IMR-90 (cell line): Measurements from ENCODE around the gene MMP23B. TPM values are rescaled to one million over a fixed set of nuclear protein-coding genes. Genes with fewer than 3 reads are reported as not detected.

Experiments used
- ATAC-seq: fragments of 200-7000 bp; cut with Tn5 transposase; 2 replicates; pipeline ENCODE4 v1.9.1; 2020; ENCODE audit warnings: low read depth, mild to moderate bottlenecking, moderate library complexity
- BruUV-seq: library from RNA; stranded (reverse); fragments of 400-500 nt; replicated peaks from 2 replicates; lab custom pipeline; 2021; lab: Mats Ljungman, UMichigan
- CTCF ChIA-PET: fragments of 300-600 bp; formaldehyde crosslinking; extraction: SDS; loops from one replicate; lab custom pipeline; 2021; ENCODE audit warnings: antibody characterized with exemption; lab: Yijun Ruan, JAX
- POLR2A ChIA-PET: fragments of 300-600 bp; sonication (Branson Sonifier 250); formaldehyde crosslinking; loops from one replicate; lab custom pipeline; 2022; ENCODE audit warnings: antibody characterized with exemption; ENCODE audit not compliant: unreplicated experiment; lab: Charles Lee
- DNase-seq: peaks from one replicate; pipeline ENCODE4 v3.0.0; 2013
- H2AFZ ChIP-seq: replicated peaks from 2 replicates; pipeline ENCODE3; 2013; ENCODE audit warnings: low read length, mild to moderate bottlenecking; ENCODE audit not compliant: poor library complexity
- H2AK5ac ChIP-seq: 2 replicates; pipeline ENCODE4 v1.6.1; 2013; ENCODE audit warnings: low read depth, low read length, inconsistent platforms
- H2AK9ac ChIP-seq: replicated peaks from 2 replicates; pipeline ENCODE3; 2013; ENCODE audit warnings: mild to moderate bottlenecking, low read depth, low read length, moderate library complexity; ENCODE audit not compliant: poor library complexity
- H2BK120ac ChIP-seq: 2 replicates; pipeline ENCODE4 v1.6.1; 2013; ENCODE audit warnings: low read depth, low read length, inconsistent platforms
- H2BK15ac ChIP-seq: 3 replicates; pipeline ENCODE4 v1.6.1; 2013; ENCODE audit warnings: low read depth, low read length, inconsistent platforms
- H2BK20ac ChIP-seq: 2 replicates; pipeline ENCODE4 v1.6.1; 2013; ENCODE audit warnings: low read depth, mild to moderate bottlenecking, inconsistent platforms, low read length, moderate library complexity
- H2BK5ac ChIP-seq: 2 replicates; pipeline ENCODE4 v1.6.1; 2013; ENCODE audit warnings: mild to moderate bottlenecking, low read depth, low read length, inconsistent platforms; ENCODE audit not compliant: poor library complexity, severe bottlenecking
- H3K14ac ChIP-seq: replicated peaks from 2 replicates; pipeline ENCODE4 v1.6.1; 2013; ENCODE audit warnings: low read depth, low read length, inconsistent platforms
- H3K18ac ChIP-seq: 2 replicates; pipeline ENCODE4 v1.6.1; 2013; ENCODE audit warnings: low read depth, low read length, control low read depth
- H3K23ac ChIP-seq: 2 replicates; pipeline ENCODE4 v1.6.1; 2013; ENCODE audit warnings: low read depth, low read length, inconsistent platforms
- H3K27ac ChIP-seq: 2 replicates; pipeline ENCODE4 v1.5.1; 2013; ENCODE audit warnings: mild to moderate bottlenecking, control low read depth, low read length; ENCODE audit not compliant: insufficient read depth
- H3K27me3 ChIP-seq: 2 replicates; pipeline ENCODE4 v1.6.1; 2013; ENCODE audit warnings: low read length; ENCODE audit not compliant: control insufficient read depth, insufficient read depth
- H3K36me3 ChIP-seq: 2 replicates; pipeline ENCODE4 v1.6.1; 2013; ENCODE audit warnings: low read length, mixed read lengths; ENCODE audit not compliant: control insufficient read depth, insufficient read depth
- H3K4ac ChIP-seq: 2 replicates; pipeline ENCODE4 v1.6.1; 2013; ENCODE audit warnings: low read depth, low read length, inconsistent platforms
- H3K4me1 ChIP-seq: 2 replicates; pipeline ENCODE4 v1.6.1; 2013; ENCODE audit warnings: low read length, mixed read lengths; ENCODE audit not compliant: control insufficient read depth, insufficient read depth
- H3K4me2 ChIP-seq: 2 replicates; pipeline ENCODE4 v1.6.1; 2013; ENCODE audit warnings: low read depth, mild to moderate bottlenecking, control low read depth, low read length, moderate library complexity
- H3K4me3 ChIP-seq: 2 replicates; pipeline ENCODE4 v1.5.1; 2013; ENCODE audit warnings: low read depth, mild to moderate bottlenecking, control low read depth, low read length, moderate library complexity; ENCODE audit not compliant: insufficient read depth
- H3K56ac ChIP-seq: 2 replicates; pipeline ENCODE4 v1.6.1; 2013; ENCODE audit warnings: low read length, inconsistent platforms; ENCODE audit not compliant: insufficient read depth; ENCODE audit errors: extremely low read depth
- H3K79me1 ChIP-seq, 2 experiments: 2 replicates each; pipeline ENCODE4 v1.6.1; 2013; ENCODE audit warnings: low read length in 2 of 2, inconsistent platforms in 1 of 2, low read depth in 1 of 2
- H3K9ac ChIP-seq: 2 replicates; pipeline ENCODE4 v1.6.1; 2013; ENCODE audit warnings: low read depth, low read length, control low read depth
- H3K9me1 ChIP-seq: 2 replicates; pipeline ENCODE4 v1.6.1; 2013; ENCODE audit warnings: low read length, inconsistent platforms; ENCODE audit not compliant: insufficient read depth
- H3K9me3 ChIP-seq: 2 replicates; pipeline ENCODE4 v1.6.1; 2013; ENCODE audit warnings: low read length; ENCODE audit not compliant: control insufficient read depth, insufficient read depth
- H4K20me1 ChIP-seq: 2 replicates; pipeline ENCODE4 v1.6.1; 2013; ENCODE audit warnings: low read length, inconsistent platforms; ENCODE audit not compliant: insufficient read depth
- H4K5ac ChIP-seq: 2 replicates; pipeline ENCODE4 v1.6.1; 2013; ENCODE audit warnings: mild to moderate bottlenecking, low read depth, low read length, control low read depth
- H4K8ac ChIP-seq, 2 experiments: 2 replicates each; pipeline ENCODE4 v1.6.1; 2013; ENCODE audit warnings: low read depth in 2 of 2, low read length in 2 of 2, control low read depth in 1 of 2, inconsistent platforms in 1 of 2
- H4K91ac ChIP-seq: 2 replicates; pipeline ENCODE4 v1.6.1; 2013; ENCODE audit warnings: low read depth, low read length, inconsistent platforms; ENCODE audit not compliant: insufficient read depth
- BHLHE40 ChIP-seq: fragments of 150-350 bp; IDR thresholded peaks from 2 replicates; pipeline ENCODE4 v1.6.1; 2016; ENCODE audit warnings: mild to moderate bottlenecking, low read depth, low read length
- CEBPB ChIP-seq: IDR thresholded peaks from 2 replicates; pipeline ENCODE4 v1.6.1; 2012; ENCODE audit warnings: low read depth, low read length, improper control_type of control experiment
- CHD1 ChIP-seq: IDR thresholded peaks from 2 replicates; pipeline ENCODE4 v1.6.1; 2012; ENCODE audit warnings: low read depth, low read length, improper control_type of control experiment
- FOS ChIP-seq: fragments of 150-350 bp; IDR thresholded peaks from 2 replicates; pipeline ENCODE4 v1.6.1; 2016; ENCODE audit warnings: low read depth, low read length
- MAFK ChIP-seq: IDR thresholded peaks from 2 replicates; pipeline ENCODE4 v1.6.1; 2012; ENCODE audit warnings: low read depth, low read length, improper control_type of control experiment
- MAZ ChIP-seq: IDR thresholded peaks from 2 replicates; pipeline ENCODE4 v1.6.1; 2012; ENCODE audit warnings: low read depth, mild to moderate bottlenecking, low read length, improper control_type of control experiment, moderate library complexity, borderline replicate concordance
- MXI1 ChIP-seq: IDR thresholded peaks from 2 replicates; pipeline ENCODE4 v1.6.1; 2012; ENCODE audit warnings: low read depth, mild to moderate bottlenecking, low read length, moderate library complexity, borderline replicate concordance
- POLR2A ChIP-seq: IDR thresholded peaks from 2 replicates; pipeline ENCODE4 v1.6.1; 2012; ENCODE audit warnings: mild to moderate bottlenecking, low read depth, low read length
- RAD21 ChIP-seq: IDR thresholded peaks from 2 replicates; pipeline ENCODE4 v1.6.1; 2012; ENCODE audit warnings: low read length, improper control_type of control experiment
- RCOR1 ChIP-seq: IDR thresholded peaks from 2 replicates; pipeline ENCODE4 v1.6.1; 2012; ENCODE audit warnings: mild to moderate bottlenecking, low read length, improper control_type of control experiment; ENCODE audit not compliant: insufficient replicate concordance
- RFX5 ChIP-seq: IDR thresholded peaks from 2 replicates; pipeline ENCODE4 v1.8.0; 2012; ENCODE audit warnings: low read depth, mild to moderate bottlenecking, low read length, moderate library complexity
- WGBS, 2 experiments: methylation state at CpG; one replicate each; pipeline versions ENCODE4 v1.1.5 to v1.1.7; 2013; ENCODE audit warnings: missing lambda C conversion rate in 2 of 2; ENCODE audit not compliant: insufficient read length in 1 of 2; ENCODE audit errors: extremely low coverage in 2 of 2; 5-methylcytosine and 5-hydroxymethylcytosine counted together
- dilution Hi-C: fragments of 300-500 bp; cut with HindIII; formaldehyde crosslinking; loops from one replicate; pipeline ENCODE4 v1.14.3; 2018; ENCODE audit warnings: low sequenced_read_pairs; ENCODE audit not compliant: unreplicated experiment
- in situ Hi-C: fragments of 300-500 bp; cut with MboI; formaldehyde crosslinking; loops from 3 replicates; pipeline ENCODE4 v1.14.3; 2019; ENCODE audit warnings: low sequenced_read_pairs, inconsistent platforms, mixed read lengths
- intact Hi-C: fragments of 100-400 bp; cut with micrococcal nuclease; formaldehyde crosslinking; loops from 2 replicates; pipeline ENCODE4 v1.10.0; 2022
- polyA plus RNA-seq, 3 experiments: library from polyadenylated mRNA; depleted of rRNA; stranded (reverse); fragments of >200 nt; gene quantifications; 2 replicates each; pipeline ENCODE4 v1.2.3, GENCODE V29; 2012; ENCODE audit warnings: low replicate concordance in 1 of 3
- total RNA-seq: library from RNA; depleted of rRNA; stranded (reverse); fragments of >200 nt; gene quantifications from 2 replicates; pipeline ENCODE4 v1.2.3, GENCODE V29; 2012
- TF ChIP-seq, protein P1 (sequence below): fragments of 150-350 bp; IDR thresholded peaks from 2 replicates; pipeline ENCODE4 v1.6.1; 2017; ENCODE audit warnings: mild to moderate bottlenecking, antibody characterized with exemption, low read length, low read depth
- TF ChIP-seq, protein P2 (sequence below): conservative IDR thresholded peaks from 2 replicates; pipeline ENCODE4 v1.5.1; 2012; ENCODE audit warnings: mild to moderate bottlenecking, low read depth, low read length, improper control_type of control experiment
- TF ChIP-seq, protein P3 (sequence below): fragments of 150-350 bp; IDR thresholded peaks from 2 replicates; pipeline ENCODE4 v1.6.1; 2016; ENCODE audit warnings: low read depth, mild to moderate bottlenecking, low read length, moderate library complexity, borderline replicate concordance

MMP23B gene
- total and polyA plus RNA-seq, 2 of the 4 experiments (the other 2 are of a cell fraction) = 1.1 to 5.4 TPM

DNA sequence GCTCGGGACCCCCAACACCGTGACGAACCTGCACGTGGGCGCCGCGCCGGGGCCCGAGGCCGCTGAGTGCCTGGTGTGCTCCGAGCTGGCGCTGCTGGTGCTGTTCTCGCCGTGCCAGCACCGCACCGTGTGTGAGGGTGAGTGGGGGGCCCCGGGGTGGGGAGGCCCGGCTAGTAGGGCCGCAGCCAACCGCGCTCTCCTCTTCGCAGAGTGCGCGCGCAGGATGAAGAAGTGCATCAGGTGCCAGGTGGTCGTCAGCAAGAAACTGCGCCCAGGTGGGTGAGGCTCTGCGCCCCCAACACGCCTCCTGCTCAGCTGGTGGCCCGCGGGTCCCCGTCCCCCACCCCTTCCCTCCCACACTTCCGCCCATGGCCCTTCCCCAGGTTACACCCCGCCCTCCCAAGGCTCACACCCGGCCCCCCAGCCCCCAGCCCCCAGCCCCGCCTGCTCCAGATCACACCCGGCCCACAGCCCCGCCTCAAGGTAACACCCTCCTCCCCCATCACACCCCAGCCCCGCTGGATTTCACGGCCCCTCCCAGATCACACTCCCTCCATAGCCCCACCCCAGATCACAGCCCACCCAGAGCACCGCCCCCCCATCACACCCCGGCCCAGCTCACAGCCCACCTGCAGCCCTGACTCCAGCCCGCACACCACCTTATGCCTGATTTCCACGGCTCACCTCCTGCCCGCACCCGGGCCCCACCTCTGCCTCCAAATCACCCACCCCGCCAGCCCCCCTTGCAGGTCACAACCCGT, 2.4 kb upstream of the MMP23B start:
- Histone ChIP-seq H3K23ac (no peak overlapping the region), H2AK9ac (no peak overlapping the region), H3K4me3 (no peak overlapping the region), H4K20me1 (peaks cover 6% of the 10 kb centered on the region; the same call in 1 of the 2 replicates), H4K8ac (no peak overlapping the region), H2BK5ac (no peak overlapping the region), H4K5ac (no peak overlapping the region), H2BK120ac (no peak overlapping the region), H2AK5ac (no peak overlapping the region), H3K4ac (no peak overlapping the region), H3K18ac (no peak overlapping the region), H3K4me2 (no peak overlapping the region), H2BK20ac (no peak overlapping the region), H3K27ac (no peak overlapping the region), H2AFZ (no peak overlapping the region), H3K14ac (no peak overlapping the region), H3K9me3 (no peaks in the 10 kb centered on the region), H4K91ac (no peak overlapping the region), H3K56ac (no peak overlapping the region), H3K27me3 (no peaks in the 10 kb centered on the region), H3K36me3 (peaks cover 23% of the 10 kb centered on the region), H3K9ac (no peak overlapping the region), H2BK15ac (no peak overlapping the region), H3K9me1 (no peaks in the 10 kb centered on the region), H3K4me1 (no peaks in the 10 kb centered on the region; the same call in 1 of the 2 replicates), H3K79me1 (no peaks in the 10 kb centered on the region)
- no TSS peak for BruUV-seq
- dilution Hi-C loops = no loop called here
- DNase-seq (no peak), ATAC-seq (no peak)
- WGBS, 2 experiments = 63% methylated on average over 12 of the region's 48 CpGs; no CpG with 5 or more reads in 1 of the 2 experiments
- CTCF ChIA-PET = no interaction called here
- intact Hi-C loops = no loop called here
- TF ChIP-seq MXI1 = no peak
- no peak for TF ChIP-seq CHD1
- TF ChIP-seq MAFK = no peak
- TF ChIP-seq, protein P1, sequence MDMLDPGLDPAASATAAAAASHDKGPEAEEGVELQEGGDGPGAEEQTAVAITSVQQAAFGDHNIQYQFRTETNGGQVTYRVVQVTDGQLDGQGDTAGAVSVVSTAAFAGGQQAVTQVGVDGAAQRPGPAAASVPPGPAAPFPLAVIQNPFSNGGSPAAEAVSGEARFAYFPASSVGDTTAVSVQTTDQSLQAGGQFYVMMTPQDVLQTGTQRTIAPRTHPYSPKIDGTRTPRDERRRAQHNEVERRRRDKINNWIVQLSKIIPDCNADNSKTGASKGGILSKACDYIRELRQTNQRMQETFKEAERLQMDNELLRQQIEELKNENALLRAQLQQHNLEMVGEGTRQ = no peak
- no peak for TF ChIP-seq POLR2A
- TF ChIP-seq, protein P2, sequence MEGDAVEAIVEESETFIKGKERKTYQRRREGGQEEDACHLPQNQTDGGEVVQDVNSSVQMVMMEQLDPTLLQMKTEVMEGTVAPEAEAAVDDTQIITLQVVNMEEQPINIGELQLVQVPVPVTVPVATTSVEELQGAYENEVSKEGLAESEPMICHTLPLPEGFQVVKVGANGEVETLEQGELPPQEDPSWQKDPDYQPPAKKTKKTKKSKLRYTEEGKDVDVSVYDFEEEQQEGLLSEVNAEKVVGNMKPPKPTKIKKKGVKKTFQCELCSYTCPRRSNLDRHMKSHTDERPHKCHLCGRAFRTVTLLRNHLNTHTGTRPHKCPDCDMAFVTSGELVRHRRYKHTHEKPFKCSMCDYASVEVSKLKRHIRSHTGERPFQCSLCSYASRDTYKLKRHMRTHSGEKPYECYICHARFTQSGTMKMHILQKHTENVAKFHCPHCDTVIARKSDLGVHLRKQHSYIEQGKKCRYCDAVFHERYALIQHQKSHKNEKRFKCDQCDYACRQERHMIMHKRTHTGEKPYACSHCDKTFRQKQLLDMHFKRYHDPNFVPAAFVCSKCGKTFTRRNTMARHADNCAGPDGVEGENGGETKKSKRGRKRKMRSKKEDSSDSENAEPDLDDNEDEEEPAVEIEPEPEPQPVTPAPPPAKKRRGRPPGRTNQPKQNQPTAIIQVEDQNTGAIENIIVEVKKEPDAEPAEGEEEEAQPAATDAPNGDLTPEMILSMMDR = no peak
- TF ChIP-seq, protein P3, sequence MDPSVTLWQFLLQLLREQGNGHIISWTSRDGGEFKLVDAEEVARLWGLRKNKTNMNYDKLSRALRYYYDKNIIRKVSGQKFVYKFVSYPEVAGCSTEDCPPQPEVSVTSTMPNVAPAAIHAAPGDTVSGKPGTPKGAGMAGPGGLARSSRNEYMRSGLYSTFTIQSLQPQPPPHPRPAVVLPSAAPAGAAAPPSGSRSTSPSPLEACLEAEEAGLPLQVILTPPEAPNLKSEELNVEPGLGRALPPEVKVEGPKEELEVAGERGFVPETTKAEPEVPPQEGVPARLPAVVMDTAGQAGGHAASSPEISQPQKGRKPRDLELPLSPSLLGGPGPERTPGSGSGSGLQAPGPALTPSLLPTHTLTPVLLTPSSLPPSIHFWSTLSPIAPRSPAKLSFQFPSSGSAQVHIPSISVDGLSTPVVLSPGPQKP = no peak
- no peak for TF ChIP-seq BHLHE40
- no peak for TF ChIP-seq MAZ
- TF ChIP-seq RCOR1 = no peak
- TF ChIP-seq RAD21 = no peak
- TF ChIP-seq RFX5 = no peak
- TF ChIP-seq CEBPB = no peak
- TF ChIP-seq FOS = no peak
- POLR2A ChIA-PET = no interaction called here
- in situ Hi-C loops = no loop called here
